Measurements from ENCODE around the gene KAZN. TPM values are rescaled to one million over a fixed set of nuclear protein-coding genes. Genes with fewer than 3 reads are reported as not detected.

KAZN gene
- total and polyA plus RNA-seq, 11 donors: 0.65 to 6.5 (median 2.3) TPM

- ATAC-seq: peak in 1 of 4 donors; percentile 31
- peaks cover 20 to 92% (median 58%) of the 10 kb centered on the region in 9 donors for H3K27me3 ChIP-seq
These were observed 3.7 kb downstream of the KAZN start for GRCh38 chr1:14602136-14602535.

GRCh38 chr1:14603645-14604044 lies 5.2 kb downstream of the KAZN start:
- Histone ChIP-seq H3K27me3 (peaks cover 15 to 77% (median 44%) of the 10 kb centered on the region in 9 donors), H3K36me3 (no peaks in the 10 kb centered on the region), H3K4me3 (no peak overlapping the region), H3K9me3 (no peaks in the 10 kb centered on the region), H3K4me1 (peaks cover 0 to 13% (median under 1%) of the 10 kb centered on the region in 12 donors), H3K27ac (no peak overlapping the region)
- ATAC-seq: no peak
- intact Hi-C loops (cut with DNase I): no loop called here
- WGBS, 4 donors: 73 to 82% (median 80%) methylated on average over 2 of the region's 2 CpGs
- TF ChIP-seq CTCF (IDR thresholded peaks at IDR 0.05) (no peak), POLR2A (IDR thresholded peaks at IDR 0.05) (no peak)
- no peak for DNase-seq

More at GRCh38 chr1:14602136-14602535, 3.7 kb downstream of the KAZN start:
- TF ChIP-seq CTCF (IDR thresholded peaks at IDR 0.05): no peak
- no peak for TF ChIP-seq POLR2A (IDR thresholded peaks at IDR 0.05)
- peak in 3 of 5 donors; percentile 29 to 50 (median 41) for DNase-seq
- no peak overlapping the region for H3K27ac ChIP-seq
- no peak overlapping the region for H3K4me3 ChIP-seq
- H3K36me3 ChIP-seq: no peaks in the 10 kb centered on the region
- intact Hi-C loops (cut with DNase I): no loop called here
- no peaks in the 10 kb centered on the region for H3K9me3 ChIP-seq
- peaks cover 0 to 18% (median 5%) of the 10 kb centered on the region in 12 donors for H3K4me1 ChIP-seq
- WGBS, 4 donors: 14 to 29% (median 22%) methylated on average over 9 of the region's 9 CpGs

DNA sequence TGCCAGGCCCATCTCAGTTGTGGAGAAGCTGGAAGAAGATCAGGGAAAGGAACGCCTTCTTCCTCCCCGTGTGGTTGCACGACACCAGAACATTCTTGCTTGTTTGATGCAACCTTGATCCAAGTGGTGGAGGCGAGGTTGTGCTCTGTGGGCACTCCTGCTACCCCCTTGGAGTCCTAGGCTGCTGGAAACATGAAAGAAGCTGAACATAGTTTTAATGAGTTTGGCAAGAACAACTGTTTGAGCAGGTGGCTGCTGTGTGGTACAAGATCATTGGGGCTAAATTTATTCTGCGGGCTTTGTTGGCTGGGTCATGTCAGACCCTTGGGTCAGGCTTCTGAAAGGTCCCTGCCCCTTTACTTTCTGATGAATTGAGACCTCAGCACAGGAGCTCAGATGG lies 5.9 kb downstream of the KAZN start:
- intact Hi-C loops (cut with DNase I): no loop called here
- H3K27ac ChIP-seq: no peak overlapping the region
- TF ChIP-seq CTCF (IDR thresholded peaks at IDR 0.05) (no peak), POLR2A (IDR thresholded peaks at IDR 0.05) (no peak)
- DNase-seq (no peak), ATAC-seq (no peak)
- H3K9me3 ChIP-seq: no peaks in the 10 kb centered on the region
- WGBS, 4 donors: 89 to 97% (median 92%) methylated on average over 5 of the region's 5 CpGs
- no peaks in the 10 kb centered on the region for H3K36me3 ChIP-seq
- peaks cover 8 to 69% (median 37%) of the 10 kb centered on the region in 9 donors for H3K27me3 ChIP-seq
- H3K4me3 ChIP-seq: no peak overlapping the region
- peaks cover 0 to 9% (median 0%) of the 10 kb centered on the region in 12 donors for H3K4me1 ChIP-seq

GRCh38 chr1:14605945-14606344 lies 7.5 kb downstream of the KAZN start:
- ATAC-seq (no peak), DNase-seq (no peak)
- H3K4me3 ChIP-seq: no peak overlapping the region
- no peak overlapping the region for H3K27ac ChIP-seq
- TF ChIP-seq CTCF (IDR thresholded peaks at IDR 0.05) (no peak), POLR2A (IDR thresholded peaks at IDR 0.05) (no peak)
- H3K4me1 ChIP-seq: peaks cover 0 to 9% (median 0%) of the 10 kb centered on the region in 12 donors
- H3K36me3 ChIP-seq: no peaks in the 10 kb centered on the region
- H3K27me3 ChIP-seq: peaks cover 0 to 54% (median 24%) of the 10 kb centered on the region in 9 donors
- 97 to 100% (median 98%) methylated on average over 1 of the region's 1 CpG for WGBS, 4 donors
- intact Hi-C loops (cut with DNase I): no loop called here
- no peaks in the 10 kb centered on the region for H3K9me3 ChIP-seq
